Fibroblast of pulmonary artery (primary cell): ENCODE measurements around the gene MIDN.
A peak's percentile ranks its signal among the peaks of the same experiment; 100 is the strongest.

Source experiments
- DNase-seq: peaks from one replicate; pipeline ENCODE4 v3.0.0-alpha.2; 2010; ENCODE audit warnings: low read depth
- H3K4me3 ChIP-seq: replicated peaks from 2 replicates; pipeline ENCODE4 v1.5.1; 2011; ENCODE audit warnings: low read depth, mild to moderate bottlenecking, control low read depth, low read length, moderate library complexity
- CTCF ChIP-seq: IDR thresholded peaks from 2 replicates; pipeline ENCODE4 v1.5.1; 2011; ENCODE audit warnings: mild to moderate bottlenecking, control low read depth, low read length, inconsistent platforms; ENCODE audit errors: missing control alignments

Gene MIDN

GRCh38 chr19:1271528-1272422, 23.4 kb downstream of the MIDN start:
- DNase-seq: no peak
- peak overlapping the region; percentile 87 for H3K4me3 ChIP-seq
- TF ChIP-seq CTCF: no peak

- DNase-seq: no peak
- H3K4me3 ChIP-seq: no peak overlapping the region
- TF ChIP-seq CTCF: no peak
Measured at GRCh38 chr19:1272423-1273262, 24.3 kb downstream of the MIDN start.

- H3K4me3 ChIP-seq: no peak overlapping the region
- no peak for TF ChIP-seq CTCF
- DNase-seq: no peak
Measured at GRCh38 chr19:1273263-1274041, 25.1 kb downstream of the MIDN start.

- no peak for TF ChIP-seq CTCF
- H3K4me3 ChIP-seq: peak overlapping the region; percentile 51
- no peak for DNase-seq
Measured at GRCh38 chr19:1274081-1274851, 25.9 kb downstream of the MIDN start.

- DNase-seq: no peak
- TF ChIP-seq CTCF: no peak
- H3K4me3 ChIP-seq: peak overlapping the region; percentile 51
Measured at GRCh38 chr19:1274852-1275259, 26.5 kb downstream of the MIDN start.
